GM21737 (cell line): ENCODE results near the gene SYNJ2.

ENCODE experiments used
- ATAC-seq: cut with Tn5 transposase; IDR thresholded peaks from one replicate; pipeline ENCODE4 v1.9.1; 2021; ENCODE audit warnings: mild to moderate bottlenecking, moderate library complexity; ENCODE audit not compliant: unreplicated experiment

SYNJ2 gene

GRCh38 chr6:158110986-158111385, 129.3 kb downstream of the SYNJ2 start:
- ATAC-seq = no peak

DNA sequence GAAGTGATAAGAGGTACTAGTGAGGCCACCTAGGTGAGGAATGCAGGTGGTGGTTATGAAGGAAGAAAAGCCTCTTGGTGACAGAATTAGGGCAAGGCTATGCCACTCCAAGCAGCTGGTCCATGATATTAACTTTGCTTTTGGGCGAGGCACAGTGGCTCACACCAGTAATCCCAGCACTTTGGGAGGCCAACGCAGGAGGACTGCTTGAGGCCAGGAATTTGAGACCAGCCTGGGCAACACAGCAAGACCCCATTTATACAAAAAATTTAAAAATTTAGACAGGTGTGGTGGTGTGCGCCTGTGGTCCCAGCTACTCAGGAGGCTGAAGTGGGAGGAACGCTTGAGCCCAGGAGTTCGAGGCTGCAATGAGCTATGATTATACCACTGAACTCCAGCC, 130.3 kb downstream of the SYNJ2 start:
- no peak for ATAC-seq

DNA sequence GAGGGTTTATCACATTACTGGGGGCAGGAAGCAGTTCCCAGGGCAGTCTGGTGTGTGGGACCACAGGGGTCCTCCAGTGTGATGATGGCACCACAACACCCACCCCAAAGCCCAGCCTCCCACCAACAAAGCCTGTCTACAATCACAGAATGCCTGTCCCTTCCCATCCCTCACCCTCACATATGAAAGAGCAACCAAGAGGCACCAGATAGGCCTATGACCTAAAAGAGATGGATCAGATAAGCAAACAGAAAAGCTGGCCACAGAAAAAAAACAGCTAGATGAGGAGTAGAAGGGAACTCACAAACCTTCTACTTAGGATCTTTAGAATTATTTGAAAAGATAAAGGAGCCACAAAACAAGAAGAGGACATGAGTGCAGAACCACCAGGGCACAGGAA, 132.1 kb downstream of the SYNJ2 start:
- ATAC-seq = no peak

- ATAC-seq = no peak
These were observed 133.4 kb downstream of the SYNJ2 start for GRCh38 chr6:158115102-158115501.

DNA sequence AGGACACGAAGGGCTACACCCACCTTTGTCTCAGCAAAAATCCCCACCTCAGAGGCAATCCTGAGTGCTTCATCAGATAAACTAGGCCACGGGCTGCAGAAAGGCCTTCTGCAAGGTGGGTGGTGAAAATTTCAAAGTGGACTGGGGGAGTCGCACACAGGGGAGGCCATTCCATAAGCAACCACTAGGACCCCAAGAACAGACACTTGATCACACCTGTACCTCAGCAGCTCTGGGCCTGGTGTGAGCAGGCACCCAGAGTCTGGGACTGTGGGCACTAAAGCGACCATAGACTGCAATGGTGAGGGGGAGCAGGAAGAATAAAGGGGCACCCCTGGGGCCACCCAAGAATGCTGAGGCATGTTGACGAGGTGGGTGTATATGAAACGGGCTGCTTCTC, 133.8 kb downstream of the SYNJ2 start:
- no peak for ATAC-seq

DNA sequence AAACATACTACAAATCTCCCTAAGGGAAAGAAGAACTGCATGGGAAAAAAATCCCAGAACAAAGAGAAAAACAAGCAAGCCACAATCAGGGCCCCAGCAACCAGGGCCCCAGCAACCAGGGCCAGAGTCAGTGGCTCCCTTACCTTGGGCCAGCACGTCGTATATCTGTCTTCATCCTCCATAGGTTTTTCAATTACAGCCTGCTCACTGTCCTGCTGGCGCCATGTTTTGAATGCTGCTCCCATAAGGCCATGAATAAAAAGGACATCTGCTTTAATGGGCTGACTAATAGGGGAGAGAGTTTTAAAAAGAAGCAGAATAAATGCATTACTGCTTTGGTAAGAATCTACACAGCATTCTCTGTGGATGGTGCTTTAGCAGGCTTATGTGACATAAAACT, 137.2 kb downstream of the SYNJ2 start:
- no peak for ATAC-seq

GRCh38 chr6:158121335-158121734, 139.7 kb downstream of the SYNJ2 start:
- ATAC-seq = no peak

GRCh38 chr6:158122048-158122447, 140.4 kb downstream of the SYNJ2 start:
- no peak for ATAC-seq

DNA sequence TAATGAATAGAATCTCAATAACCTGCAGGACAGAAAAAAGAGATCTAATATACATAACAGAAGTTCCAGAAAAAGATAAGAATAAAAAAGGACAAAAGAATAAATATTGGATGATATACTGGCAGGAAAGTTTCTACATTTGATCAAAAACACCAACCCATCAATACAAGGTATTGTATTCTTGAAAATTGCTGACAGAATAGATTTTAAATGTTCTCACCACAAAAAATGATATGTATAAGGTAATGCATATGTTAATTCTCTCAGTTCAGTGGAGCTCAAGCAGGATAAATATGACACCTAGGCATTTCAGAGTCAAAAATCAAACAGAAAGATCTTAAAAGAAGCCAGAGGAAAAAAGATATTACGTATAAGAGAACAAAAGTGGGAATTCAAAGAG, 142.6 kb downstream of the SYNJ2 start:
- no peak for ATAC-seq

- ATAC-seq = no peak
These were observed 143.6 kb downstream of the SYNJ2 start for GRCh38 chr6:158125271-158125670.

DNA sequence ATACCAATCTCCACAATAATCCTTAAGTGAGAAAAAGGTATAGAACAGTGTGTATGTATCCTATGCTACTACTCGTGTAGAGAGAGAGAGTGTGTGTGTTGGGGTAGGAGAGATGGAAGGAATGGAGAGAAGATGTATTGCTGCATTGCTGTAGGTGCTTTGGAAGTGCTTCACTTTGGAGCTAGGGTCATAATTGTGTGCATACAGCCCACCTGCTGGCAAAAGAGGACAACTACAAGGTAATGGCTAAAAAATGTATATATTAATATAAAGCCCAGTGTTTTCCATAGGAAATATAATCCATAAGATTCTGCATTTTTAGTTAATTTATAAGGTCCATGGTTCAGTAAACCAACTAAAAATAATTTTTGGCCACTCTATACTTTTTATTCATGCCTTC, 150.3 kb downstream of the SYNJ2 start:
- ATAC-seq = no peak

DNA sequence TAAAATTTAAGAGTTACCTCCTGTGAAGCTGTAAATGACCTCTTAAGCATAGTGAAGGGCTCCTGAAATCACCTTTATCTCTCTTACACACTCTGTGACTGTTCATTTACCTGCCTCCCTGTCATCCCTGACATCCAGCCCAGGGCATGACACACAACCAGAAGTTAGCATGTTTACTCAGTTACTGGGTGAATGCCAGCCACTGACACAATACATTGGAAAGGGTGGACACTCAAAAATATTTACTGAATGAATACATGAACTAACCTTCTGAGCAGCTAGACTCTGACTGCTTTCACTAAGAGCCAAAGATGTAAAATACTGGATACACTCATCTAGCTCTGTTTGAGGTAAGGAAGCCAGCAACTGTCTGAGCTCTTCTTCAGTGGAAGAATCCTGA, 161.1 kb downstream of the SYNJ2 start:
- ATAC-seq = no peak

GRCh38 chr6:158143700-158144099, 162.0 kb downstream of the SYNJ2 start:
- no peak for ATAC-seq
